ENCODE results near the gene TMEM184B.

DNA sequence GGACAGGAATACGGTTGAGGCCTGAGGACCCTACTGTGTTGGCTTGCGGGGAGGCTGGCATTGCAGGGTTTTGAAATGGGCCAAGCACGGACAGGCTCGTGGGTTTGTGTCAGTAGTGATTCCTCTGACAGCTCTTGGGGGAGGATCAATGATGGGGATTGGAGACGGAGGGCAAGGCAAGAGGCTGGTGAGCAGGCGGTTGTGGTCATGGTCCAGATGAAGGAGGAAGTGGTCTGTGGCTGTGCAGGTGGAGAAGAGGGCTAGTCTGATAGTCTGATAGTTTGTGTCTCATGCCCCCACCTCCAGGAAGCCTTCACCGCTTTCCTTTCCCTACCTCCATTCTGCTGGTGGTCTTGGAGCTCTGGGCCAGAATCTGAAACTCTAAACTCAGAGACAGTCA lies 68.0 kb downstream of the TMEM184B start:
- TF ChIP-seq, protein P1, sequence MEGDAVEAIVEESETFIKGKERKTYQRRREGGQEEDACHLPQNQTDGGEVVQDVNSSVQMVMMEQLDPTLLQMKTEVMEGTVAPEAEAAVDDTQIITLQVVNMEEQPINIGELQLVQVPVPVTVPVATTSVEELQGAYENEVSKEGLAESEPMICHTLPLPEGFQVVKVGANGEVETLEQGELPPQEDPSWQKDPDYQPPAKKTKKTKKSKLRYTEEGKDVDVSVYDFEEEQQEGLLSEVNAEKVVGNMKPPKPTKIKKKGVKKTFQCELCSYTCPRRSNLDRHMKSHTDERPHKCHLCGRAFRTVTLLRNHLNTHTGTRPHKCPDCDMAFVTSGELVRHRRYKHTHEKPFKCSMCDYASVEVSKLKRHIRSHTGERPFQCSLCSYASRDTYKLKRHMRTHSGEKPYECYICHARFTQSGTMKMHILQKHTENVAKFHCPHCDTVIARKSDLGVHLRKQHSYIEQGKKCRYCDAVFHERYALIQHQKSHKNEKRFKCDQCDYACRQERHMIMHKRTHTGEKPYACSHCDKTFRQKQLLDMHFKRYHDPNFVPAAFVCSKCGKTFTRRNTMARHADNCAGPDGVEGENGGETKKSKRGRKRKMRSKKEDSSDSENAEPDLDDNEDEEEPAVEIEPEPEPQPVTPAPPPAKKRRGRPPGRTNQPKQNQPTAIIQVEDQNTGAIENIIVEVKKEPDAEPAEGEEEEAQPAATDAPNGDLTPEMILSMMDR (IDR thresholded peaks at IDR 0.05; ENCODE audit: low read depth, low read length, poor library complexity, severe bottlenecking): no peak
- no peak for TF ChIP-seq EZH2phosphoT487 (IDR thresholded peaks at IDR 0.05; ENCODE audit: borderline replicate concordance, low read length)
